ENCODE data around the gene TBC1D17. TPM values are rescaled to one million over a fixed set of nuclear protein-coding genes. Genes with fewer than 3 reads are reported as not detected.

TBC1D17 gene
- total and polyA plus RNA-seq, 2 experiments from 2014 or later = 6.6 to 32.4 TPM

DNA sequence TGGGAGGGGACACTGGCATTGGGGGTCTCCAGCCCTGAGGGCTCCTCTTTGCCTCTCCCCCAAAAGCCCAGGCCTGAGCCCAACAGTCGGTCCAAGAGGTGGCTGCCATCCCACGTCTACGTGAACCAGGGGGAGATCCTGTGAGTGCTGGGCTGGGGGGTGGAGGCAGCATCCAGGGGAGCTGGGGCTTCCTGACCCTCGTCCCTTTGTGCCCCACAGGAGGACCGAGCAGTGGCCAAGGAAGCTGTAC is 19.7 kb upstream of the TBC1D17 start:
- H3K27ac ChIP-seq = no peak overlapping the region
- H3K27me3 ChIP-seq (replicated peaks; ENCODE audit: insufficient read depth) = no peaks in the 10 kb centered on the region
- no peaks in the 10 kb centered on the region for H3K36me3 ChIP-seq (ENCODE audit: low read depth)
- WGBS, 2 experiments (ENCODE audit: low coverage in 1 of 2, low lambda C conversion rate in 2 of 2, missing lambda C conversion rate in 2 of 2) = 88 to 90% methylated on average over 5 of the region's 5 CpGs
- no peaks in the 10 kb centered on the region for H3K9me3 ChIP-seq (ENCODE audit: low read depth)
- H2AFZ ChIP-seq = no peak overlapping the region
- H3K4me3 ChIP-seq = no peak overlapping the region
- TF ChIP-seq EZH2 (IDR thresholded peaks at IDR 0.05; ENCODE audit: insufficient read depth, poor library complexity, severe bottlenecking) = no peak
- no peak for TF ChIP-seq EZH2phosphoT487 (IDR thresholded peaks at IDR 0.05; ENCODE audit: insufficient read depth, low read depth)
- DNase-seq = no peak
- H3K9ac ChIP-seq = no peak overlapping the region
- H3K79me2 ChIP-seq (ENCODE audit: insufficient read depth) = peaks cover 26% of the 10 kb centered on the region
- H3K9me2 ChIP-seq (ENCODE audit: insufficient read depth) = no peaks in the 10 kb centered on the region
- H3K4me1 ChIP-seq (ENCODE audit: insufficient read depth) = peaks cover 6% of the 10 kb centered on the region
- H4K20me1 ChIP-seq (ENCODE audit: insufficient read depth) = no peaks in the 10 kb centered on the region; the same call in 1 of the 2 replicates
- in situ Hi-C loops (cut with MboI) = no loop called here
- no peak overlapping the region for H3K4me2 ChIP-seq (ENCODE audit: unreplicated experiment)
- peaks cover 19% of the 10 kb centered on the region; the same call in 1 of the 2 replicates for H3F3A ChIP-seq (ENCODE audit: insufficient read depth)

- TF ChIP-seq EZH2 (IDR thresholded peaks at IDR 0.05; ENCODE audit: insufficient read depth, poor library complexity, severe bottlenecking) = no peak
- TF ChIP-seq EZH2phosphoT487 (IDR thresholded peaks at IDR 0.05; ENCODE audit: insufficient read depth, low read depth) = no peak
- no peak overlapping the region for H2AFZ ChIP-seq
- no peaks in the 10 kb centered on the region for H3K27me3 ChIP-seq (replicated peaks; ENCODE audit: insufficient read depth)
- H3K79me2 ChIP-seq (ENCODE audit: insufficient read depth) = peaks cover 20% of the 10 kb centered on the region
- WGBS, 2 experiments (ENCODE audit: low coverage in 1 of 2, low lambda C conversion rate in 2 of 2, missing lambda C conversion rate in 2 of 2) = 79 to 83% methylated on average over 34 to 36 of the region's 37 CpGs
- H3K9me3 ChIP-seq (ENCODE audit: low read depth) = no peaks in the 10 kb centered on the region
- peak; percentile 27 for DNase-seq
- in situ Hi-C loops (cut with MboI) = no loop called here
- H3K36me3 ChIP-seq (ENCODE audit: low read depth) = no peaks in the 10 kb centered on the region
- H3K9ac ChIP-seq = no peak overlapping the region
- H3K9me2 ChIP-seq (ENCODE audit: insufficient read depth) = no peaks in the 10 kb centered on the region
- H3K27ac ChIP-seq = peak overlapping the region; percentile 57
- peaks cover 6% of the 10 kb centered on the region for H3K4me1 ChIP-seq (ENCODE audit: insufficient read depth)
- H3F3A ChIP-seq (ENCODE audit: insufficient read depth) = peaks cover 19% of the 10 kb centered on the region; the same call in 1 of the 2 replicates
- no peak overlapping the region for H3K4me2 ChIP-seq (ENCODE audit: unreplicated experiment)
- no peak overlapping the region for H3K4me3 ChIP-seq
- no peaks in the 10 kb centered on the region for H4K20me1 ChIP-seq (ENCODE audit: insufficient read depth)
These were observed 19.2 kb upstream of the TBC1D17 start for GRCh38 chr19:49858088-49858985.

DNA sequence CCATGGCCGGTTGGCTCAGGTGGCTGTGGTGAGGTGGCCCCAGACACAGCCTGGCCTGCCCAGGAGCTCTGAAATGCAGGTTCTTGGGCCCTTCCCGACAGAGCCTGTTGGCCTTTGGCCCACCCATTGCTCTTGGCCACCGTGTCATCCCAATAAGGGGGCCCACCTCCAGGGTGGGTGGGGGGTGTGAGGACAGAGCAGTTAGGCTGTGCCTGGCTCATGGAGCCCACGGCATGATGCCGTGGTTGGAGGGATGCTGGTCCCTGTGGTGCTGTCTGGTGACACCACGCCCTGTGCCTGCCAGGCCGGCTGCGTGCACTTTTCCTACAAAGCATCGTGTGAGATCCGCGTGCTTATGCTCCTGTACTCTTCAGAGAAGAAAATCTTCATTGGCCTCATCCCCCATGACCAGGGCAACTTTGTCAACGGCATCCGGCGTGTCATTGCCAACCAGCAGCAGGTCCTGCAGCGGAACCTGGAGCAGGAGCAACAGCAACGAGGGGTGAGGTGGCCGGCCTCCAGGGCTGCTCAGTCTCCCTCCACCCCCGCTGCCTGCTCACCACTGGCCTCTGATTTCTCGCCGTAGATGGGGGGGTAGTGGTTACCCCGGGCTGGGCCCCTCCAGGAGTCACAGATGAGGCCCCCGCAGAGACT is 17.7 kb upstream of the TBC1D17 start:
- WGBS, 2 experiments (ENCODE audit: low coverage in 1 of 2, low lambda C conversion rate in 2 of 2, missing lambda C conversion rate in 2 of 2) = 84 to 86% methylated on average over 20 to 21 of the region's 22 CpGs
- DNase-seq = no peak
- H3K36me3 ChIP-seq (ENCODE audit: low read depth) = peaks cover 9% of the 10 kb centered on the region; the same call in 1 of the 2 replicates
- H3K27me3 ChIP-seq (replicated peaks; ENCODE audit: insufficient read depth) = no peaks in the 10 kb centered on the region
- peaks cover 24% of the 10 kb centered on the region; the same call in 1 of the 2 replicates for H3F3A ChIP-seq (ENCODE audit: insufficient read depth)
- peaks cover 21% of the 10 kb centered on the region for H3K79me2 ChIP-seq (ENCODE audit: insufficient read depth)
- no peak overlapping the region for H3K9ac ChIP-seq
- H3K4me1 ChIP-seq (ENCODE audit: insufficient read depth) = peaks cover 6% of the 10 kb centered on the region
- no peak overlapping the region for H3K4me3 ChIP-seq
- no peak overlapping the region for H2AFZ ChIP-seq
- H3K9me3 ChIP-seq (ENCODE audit: low read depth) = no peaks in the 10 kb centered on the region
- no peaks in the 10 kb centered on the region for H3K9me2 ChIP-seq (ENCODE audit: insufficient read depth)
- H3K4me2 ChIP-seq (ENCODE audit: unreplicated experiment) = peak overlapping the region; percentile 5
- in situ Hi-C loops (cut with MboI) = no loop called here
- no peaks in the 10 kb centered on the region for H4K20me1 ChIP-seq (ENCODE audit: insufficient read depth)
- TF ChIP-seq EZH2 (IDR thresholded peaks at IDR 0.05; ENCODE audit: insufficient read depth, poor library complexity, severe bottlenecking) (no peak), EZH2phosphoT487 (IDR thresholded peaks at IDR 0.05; ENCODE audit: insufficient read depth, low read depth) (no peak)
- H3K27ac ChIP-seq = peak overlapping the region; percentile 57

DNA sequence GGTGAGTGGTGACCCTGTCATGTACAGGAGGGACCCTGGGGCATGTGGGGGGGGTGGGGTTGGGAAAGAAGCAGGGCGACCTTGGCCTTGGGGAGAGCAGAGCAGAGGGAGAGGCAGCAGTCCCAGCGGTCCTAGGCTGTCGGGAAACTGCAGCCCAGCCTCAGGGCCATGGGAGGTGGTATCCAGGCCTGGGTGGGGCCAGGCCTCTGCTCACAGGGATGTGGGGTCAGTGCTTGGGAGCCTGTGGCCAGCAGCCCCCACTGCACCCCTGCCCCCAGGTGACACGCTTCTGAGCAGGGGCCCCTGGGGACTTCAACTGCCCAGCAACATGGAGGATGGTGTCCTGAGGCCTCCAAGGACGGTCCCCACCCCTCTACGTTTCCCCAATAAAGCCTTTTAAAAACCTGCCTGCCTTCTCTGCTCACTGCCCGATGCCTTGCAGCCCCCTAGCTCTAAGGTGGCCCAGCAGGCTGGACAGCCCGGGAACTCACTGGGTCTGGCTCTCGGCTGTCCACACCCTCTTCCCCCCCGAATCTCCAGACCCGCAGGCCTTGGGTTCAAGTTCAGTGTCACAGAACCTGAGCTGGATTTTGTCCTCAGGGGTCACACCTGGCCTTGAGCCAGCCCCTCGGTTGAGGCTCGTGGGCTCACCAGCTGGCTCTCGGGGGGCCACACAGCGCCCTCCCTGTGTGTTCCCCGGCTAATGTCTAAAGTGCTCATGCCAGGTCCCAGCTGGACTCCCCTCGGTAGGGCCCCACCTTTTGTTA is 17.0 kb upstream of the TBC1D17 start:
- Histone ChIP-seq H3K4me3 (no peak overlapping the region), H3K36me3 (ENCODE audit: low read depth) (peaks cover 9% of the 10 kb centered on the region; the same call in 1 of the 2 replicates), H3K9ac (no peak overlapping the region), H3K9me2 (ENCODE audit: insufficient read depth) (no peaks in the 10 kb centered on the region), H2AFZ (no peak overlapping the region), H3K27me3 (replicated peaks; ENCODE audit: insufficient read depth) (no peaks in the 10 kb centered on the region), H4K20me1 (ENCODE audit: insufficient read depth) (no peaks in the 10 kb centered on the region), H3K79me2 (ENCODE audit: insufficient read depth) (peaks cover 23% of the 10 kb centered on the region), H3K27ac (no peak overlapping the region), H3K4me1 (ENCODE audit: insufficient read depth) (peaks cover 7% of the 10 kb centered on the region), H3K9me3 (ENCODE audit: low read depth) (no peaks in the 10 kb centered on the region), H3F3A (ENCODE audit: insufficient read depth) (peaks cover 22% of the 10 kb centered on the region; the same call in 1 of the 2 replicates), H3K4me2 (ENCODE audit: unreplicated experiment) (no peak overlapping the region)
- 69% methylated on average over 15 to 17 of the region's 17 CpGs for WGBS, 2 experiments (ENCODE audit: low coverage in 1 of 2, low lambda C conversion rate in 2 of 2, missing lambda C conversion rate in 2 of 2)
- in situ Hi-C loops (cut with MboI) = no loop called here
- TF ChIP-seq EZH2 (IDR thresholded peaks at IDR 0.05; ENCODE audit: insufficient read depth, poor library complexity, severe bottlenecking) (no peak), EZH2phosphoT487 (IDR thresholded peaks at IDR 0.05; ENCODE audit: insufficient read depth, low read depth) (no peak)
- no peak for DNase-seq

All from GM23248 (cell line).